Neural cell (in vitro differentiated cells): ENCODE data around the gene SCAF4. TPM values are rescaled to one million over a fixed set of nuclear protein-coding genes. Genes with fewer than 3 reads are reported as not detected.
"Not testable (repeated sequence)": the region's sequence is repeated elsewhere in the genome, so short reads cannot be mapped to it uniquely, and the experiment has no call there.

Source experiments
- H2AFZ ChIP-seq: fragments of 200-600, 300-800 bp; sonication (generic), shearing (Covaris generic); 2 replicates; pipeline ENCODE4 v1.6.0; 2014; ENCODE audit warnings: low read depth, mild to moderate bottlenecking, antibody characterized with exemption, low read length, moderate library complexity
- H3F3A ChIP-seq: fragments of 200-600 bp; shearing (Covaris generic); 2 replicates; pipeline ENCODE4 v1.6.1; 2016; ENCODE audit warnings: mild to moderate bottlenecking, moderate library complexity, mixed read lengths, antibody characterized with exemption, low read length; ENCODE audit not compliant: insufficient read depth, poor library complexity, severe bottlenecking
- H3K27ac ChIP-seq: fragments of 200-600, 300-800 bp; sonication (generic), shearing (Covaris generic); 2 replicates; pipeline ENCODE4 v1.5.1; 2014; ENCODE audit warnings: mild to moderate bottlenecking, low read length, moderate library complexity
- H3K27me3 ChIP-seq: fragments of 300-800, 200-600 bp; sonication (generic), shearing (Covaris generic); 2 replicates; pipeline ENCODE4 v1.6.0; 2014; ENCODE audit warnings: mild to moderate bottlenecking, low read depth, low read length, moderate library complexity; ENCODE audit not compliant: insufficient read depth
- H3K36me3 ChIP-seq: fragments of 300-800, 200-600 bp; sonication (generic), shearing (Covaris generic); 2 replicates; pipeline ENCODE4 v1.5.1; 2014; ENCODE audit warnings: mild to moderate bottlenecking, antibody characterized with exemption, low read length, moderate library complexity; ENCODE audit not compliant: insufficient read depth
- H3K4me2 ChIP-seq: fragments of 300-800, 200-600 bp; sonication (generic), shearing (Covaris generic); 2 replicates; pipeline ENCODE4 v1.6.0; 2014; ENCODE audit warnings: mild to moderate bottlenecking, low read length
- H3K4me3 ChIP-seq: fragments of 300-800, 200-600 bp; sonication (generic), shearing (Covaris generic); 2 replicates; pipeline ENCODE4 v1.5.1; 2014; ENCODE audit warnings: mild to moderate bottlenecking, low read length, moderate library complexity
- H3K79me2 ChIP-seq: fragments of 200-600 bp; shearing (Covaris generic); replicated peaks from 2 replicates; pipeline ENCODE4 v1.6.0; 2014; ENCODE audit warnings: mild to moderate bottlenecking, low read length, moderate library complexity; ENCODE audit not compliant: insufficient read depth
- H3K9ac ChIP-seq: fragments of 300-800, 200-600 bp; sonication (generic), shearing (Covaris generic); 2 replicates; pipeline ENCODE4 v1.6.1; 2016; ENCODE audit warnings: mild to moderate bottlenecking, low read length, mixed read lengths
- H3K9me2 ChIP-seq: fragments of 200-600 bp; shearing (Covaris generic); 2 replicates; pipeline ENCODE4 v1.6.1; 2016; ENCODE audit warnings: mild to moderate bottlenecking, low read length, mixed read lengths; ENCODE audit not compliant: insufficient read depth
- H3K9me3 ChIP-seq: fragments of 200-600, 300-800 bp; sonication (generic), shearing (Covaris generic); 2 replicates; pipeline ENCODE4 v1.6.1; 2016; ENCODE audit warnings: mild to moderate bottlenecking, mixed run types, low read length, moderate library complexity, mixed read lengths
- H4K20me1 ChIP-seq: fragments of 200-600 bp; shearing (Covaris generic); 2 replicates; pipeline ENCODE4 v1.6.1; 2016; ENCODE audit warnings: mild to moderate bottlenecking, mixed run types; ENCODE audit not compliant: insufficient read depth
- CTCF ChIP-seq: fragments of 450-650 bp; IDR thresholded peaks from 2 replicates; pipeline ENCODE4 v1.5.1; 2014; ENCODE audit warnings: antibody characterized with exemption, mild to moderate bottlenecking, moderate library complexity; ENCODE audit not compliant: poor library complexity, severe bottlenecking
- EP300 ChIP-seq: fragments of 450-650 bp; conservative IDR thresholded peaks from 2 replicates; pipeline ENCODE4 v1.6.1; 2014; ENCODE audit warnings: antibody characterized with exemption, mild to moderate bottlenecking, moderate library complexity; ENCODE audit not compliant: poor library complexity, severe bottlenecking
- EZH2 ChIP-seq: fragments of 200-600, 300-800 bp; shearing (Covaris generic), sonication (generic); IDR thresholded peaks from 2 replicates; pipeline ENCODE4 v1.6.1; 2014; ENCODE audit warnings: antibody characterized with exemption, low read length, borderline replicate concordance, mild to moderate bottlenecking; ENCODE audit not compliant: insufficient read depth, poor library complexity, severe bottlenecking
- POLR2AphosphoS5 ChIP-seq: IDR thresholded peaks from 2 replicates; pipeline ENCODE4 v1.6.1; 2012
- RAD21 ChIP-seq: fragments of 450-650 bp; conservative IDR thresholded peaks from 2 replicates; pipeline ENCODE4 v1.6.1; 2014; ENCODE audit warnings: antibody characterized with exemption, mild to moderate bottlenecking, moderate library complexity
- TAF1 ChIP-seq: IDR thresholded peaks from 2 replicates; pipeline ENCODE4 v1.6.1; 2012; ENCODE audit warnings: low read depth
- polyA plus RNA-seq: library from polyadenylated mRNA; depleted of rRNA; stranded (reverse); fragments of >200 nt; gene quantifications from 2 replicates; pipeline ENCODE4 v1.2.3, GENCODE V29; 2014
- TF ChIP-seq, protein P1 (sequence below): IDR thresholded peaks from 2 replicates; pipeline ENCODE4 v1.6.1; 2012; ENCODE audit warnings: borderline replicate concordance

SCAF4 gene
- polyA plus RNA-seq, 1 donor from 2014 or later, result 5.4 TPM

DNA sequence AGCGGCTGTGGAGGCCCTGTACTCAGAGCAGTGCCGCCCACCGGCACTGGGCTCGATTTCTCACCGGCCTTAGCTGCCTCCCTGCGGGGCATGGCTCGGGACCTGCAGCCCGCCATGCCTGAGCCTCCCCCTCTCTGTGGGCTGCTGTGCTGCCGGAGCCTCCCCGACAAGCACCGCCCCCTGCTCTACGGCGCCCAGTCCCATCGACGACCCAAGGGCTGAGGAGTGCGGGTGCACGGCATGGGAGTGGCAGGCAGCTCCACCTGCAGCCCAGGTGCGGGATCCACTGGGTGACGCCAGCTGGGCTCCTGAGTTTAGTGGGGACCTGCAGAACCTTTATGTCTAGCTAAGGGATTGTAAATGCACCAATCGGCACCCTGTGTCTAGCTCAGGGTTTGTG lies 77.6 kb downstream of the SCAF4 start:
- no peak overlapping the region for H3K27ac ChIP-seq
- H3K36me3 ChIP-seq, result no peaks in the 10 kb centered on the region
- H2AFZ ChIP-seq, result no peak overlapping the region
- no peaks in the 10 kb centered on the region for H3K79me2 ChIP-seq
- no peak overlapping the region for H3K4me3 ChIP-seq
- no peaks in the 10 kb centered on the region for H3K27me3 ChIP-seq
- no peaks in the 10 kb centered on the region for H3K9me3 ChIP-seq
- H3F3A ChIP-seq, result no peaks in the 10 kb centered on the region
- no peak overlapping the region for H3K9ac ChIP-seq
- H3K4me2 ChIP-seq, result no peak overlapping the region
- no peaks in the 10 kb centered on the region for H3K9me2 ChIP-seq
- no peaks in the 10 kb centered on the region for H4K20me1 ChIP-seq
- TF ChIP-seq CTCF, result no peak
- no peak for TF ChIP-seq EZH2
- no peak for TF ChIP-seq RAD21
- TF ChIP-seq POLR2AphosphoS5, result no peak

DNA sequence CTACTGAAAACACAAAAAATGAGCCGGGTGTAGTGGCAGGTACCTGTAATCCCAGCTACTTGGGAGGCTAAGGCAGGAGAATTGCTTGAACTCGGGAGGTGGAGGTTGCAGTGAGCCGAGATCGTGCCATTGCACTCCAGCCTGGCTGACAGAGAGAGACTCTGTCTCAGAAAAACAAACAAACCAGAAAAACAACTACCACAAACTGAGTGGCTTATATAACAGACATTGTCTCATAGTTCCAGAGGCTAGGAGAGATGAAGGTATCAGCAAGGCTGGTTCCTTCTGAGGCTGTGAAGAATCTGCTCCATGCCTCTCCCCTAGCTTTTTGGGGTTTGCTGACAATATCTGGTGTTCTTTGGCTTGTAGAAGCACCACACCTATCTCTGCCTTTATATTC lies 80.4 kb downstream of the SCAF4 start:
- H3K36me3 ChIP-seq, H4K20me1 ChIP-seq: not testable (repeated sequence)

GRCh38 chr21:31650930-31651329 lies 81.0 kb downstream of the SCAF4 start:
- H3F3A ChIP-seq, result no peaks in the 10 kb centered on the region
- H3K4me3 ChIP-seq, result no peak overlapping the region
- no peaks in the 10 kb centered on the region for H4K20me1 ChIP-seq
- H3K27ac ChIP-seq, result no peak overlapping the region
- no peak for TF ChIP-seq RAD21
- TF ChIP-seq CTCF, result no peak
- TF ChIP-seq, protein P1, sequence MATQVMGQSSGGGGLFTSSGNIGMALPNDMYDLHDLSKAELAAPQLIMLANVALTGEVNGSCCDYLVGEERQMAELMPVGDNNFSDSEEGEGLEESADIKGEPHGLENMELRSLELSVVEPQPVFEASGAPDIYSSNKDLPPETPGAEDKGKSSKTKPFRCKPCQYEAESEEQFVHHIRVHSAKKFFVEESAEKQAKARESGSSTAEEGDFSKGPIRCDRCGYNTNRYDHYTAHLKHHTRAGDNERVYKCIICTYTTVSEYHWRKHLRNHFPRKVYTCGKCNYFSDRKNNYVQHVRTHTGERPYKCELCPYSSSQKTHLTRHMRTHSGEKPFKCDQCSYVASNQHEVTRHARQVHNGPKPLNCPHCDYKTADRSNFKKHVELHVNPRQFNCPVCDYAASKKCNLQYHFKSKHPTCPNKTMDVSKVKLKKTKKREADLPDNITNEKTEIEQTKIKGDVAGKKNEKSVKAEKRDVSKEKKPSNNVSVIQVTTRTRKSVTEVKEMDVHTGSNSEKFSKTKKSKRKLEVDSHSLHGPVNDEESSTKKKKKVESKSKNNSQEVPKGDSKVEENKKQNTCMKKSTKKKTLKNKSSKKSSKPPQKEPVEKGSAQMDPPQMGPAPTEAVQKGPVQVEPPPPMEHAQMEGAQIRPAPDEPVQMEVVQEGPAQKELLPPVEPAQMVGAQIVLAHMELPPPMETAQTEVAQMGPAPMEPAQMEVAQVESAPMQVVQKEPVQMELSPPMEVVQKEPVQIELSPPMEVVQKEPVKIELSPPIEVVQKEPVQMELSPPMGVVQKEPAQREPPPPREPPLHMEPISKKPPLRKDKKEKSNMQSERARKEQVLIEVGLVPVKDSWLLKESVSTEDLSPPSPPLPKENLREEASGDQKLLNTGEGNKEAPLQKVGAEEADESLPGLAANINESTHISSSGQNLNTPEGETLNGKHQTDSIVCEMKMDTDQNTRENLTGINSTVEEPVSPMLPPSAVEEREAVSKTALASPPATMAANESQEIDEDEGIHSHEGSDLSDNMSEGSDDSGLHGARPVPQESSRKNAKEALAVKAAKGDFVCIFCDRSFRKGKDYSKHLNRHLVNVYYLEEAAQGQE, result no peak
- TF ChIP-seq EP300, result no peak
- TF ChIP-seq TAF1, result no peak
- H3K27me3 ChIP-seq, result no peaks in the 10 kb centered on the region
- no peak overlapping the region for H3K4me2 ChIP-seq
- no peaks in the 10 kb centered on the region for H3K36me3 ChIP-seq
- H3K9ac ChIP-seq, result no peak overlapping the region
- H2AFZ ChIP-seq, result no peak overlapping the region
- H3K9me2 ChIP-seq, result no peaks in the 10 kb centered on the region
- no peaks in the 10 kb centered on the region for H3K9me3 ChIP-seq
- H3K79me2 ChIP-seq, result no peaks in the 10 kb centered on the region

More for the DNA sequence above, 80.4 kb downstream of the SCAF4 start:
- H3K9me3 ChIP-seq, H3F3A ChIP-seq, H3K27me3 ChIP-seq, H3K4me2 ChIP-seq, H3K9ac ChIP-seq, H3K27ac ChIP-seq, H3K9me2 ChIP-seq, H2AFZ ChIP-seq, H3K79me2 ChIP-seq, H3K4me3 ChIP-seq: not testable (repeated sequence)
